NB4 (cell line): ENCODE data around the gene TMEM25.

Source experiments
- MYC ChIP-seq: IDR thresholded peaks from 2 replicates; pipeline ENCODE4 v1.6.1; 2011; ENCODE audit warnings: low read depth, low read length
- POLR2A ChIP-seq: IDR thresholded peaks from 2 replicates; pipeline ENCODE4 v1.6.1; 2011; ENCODE audit warnings: mild to moderate bottlenecking; ENCODE audit not compliant: insufficient read length; ENCODE audit errors: extremely low read depth
- TF ChIP-seq, protein P1 (sequence below): IDR thresholded peaks from one replicate; pipeline ENCODE4 v1.5.1; 2012; ENCODE audit warnings: low read depth, low read length
- TF ChIP-seq, protein P2 (sequence below): IDR thresholded peaks from 2 replicates; pipeline ENCODE4 v1.6.1; 2011; ENCODE audit warnings: low read depth, low read length

DNA sequence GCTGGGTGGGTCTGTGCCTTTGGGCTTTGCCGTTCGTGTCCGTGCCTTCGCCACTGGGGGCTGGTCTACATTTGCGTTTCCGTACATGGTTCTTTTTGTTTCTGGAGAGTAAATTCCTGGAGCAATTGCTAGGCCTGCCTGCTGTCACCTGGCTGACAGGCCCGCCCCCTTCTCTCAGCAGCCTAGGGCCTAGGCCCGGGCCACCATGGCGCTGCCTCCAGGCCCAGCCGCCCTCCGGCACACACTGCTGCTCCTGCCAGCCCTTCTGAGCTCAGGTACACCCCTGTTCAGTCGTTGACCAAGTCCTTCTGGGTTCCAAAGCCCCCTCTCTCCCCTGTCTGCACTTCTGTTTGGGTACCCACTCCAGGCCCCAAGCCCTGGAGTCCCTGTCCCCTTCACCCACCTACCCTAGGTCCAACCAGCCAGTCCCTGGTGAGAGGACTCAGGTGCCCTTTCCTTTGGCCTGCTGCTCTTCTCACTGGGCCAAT is 649 bp downstream of the TMEM25 start:
- TF ChIP-seq MYC (no peak), POLR2A (no peak)
- TF ChIP-seq, protein P1, sequence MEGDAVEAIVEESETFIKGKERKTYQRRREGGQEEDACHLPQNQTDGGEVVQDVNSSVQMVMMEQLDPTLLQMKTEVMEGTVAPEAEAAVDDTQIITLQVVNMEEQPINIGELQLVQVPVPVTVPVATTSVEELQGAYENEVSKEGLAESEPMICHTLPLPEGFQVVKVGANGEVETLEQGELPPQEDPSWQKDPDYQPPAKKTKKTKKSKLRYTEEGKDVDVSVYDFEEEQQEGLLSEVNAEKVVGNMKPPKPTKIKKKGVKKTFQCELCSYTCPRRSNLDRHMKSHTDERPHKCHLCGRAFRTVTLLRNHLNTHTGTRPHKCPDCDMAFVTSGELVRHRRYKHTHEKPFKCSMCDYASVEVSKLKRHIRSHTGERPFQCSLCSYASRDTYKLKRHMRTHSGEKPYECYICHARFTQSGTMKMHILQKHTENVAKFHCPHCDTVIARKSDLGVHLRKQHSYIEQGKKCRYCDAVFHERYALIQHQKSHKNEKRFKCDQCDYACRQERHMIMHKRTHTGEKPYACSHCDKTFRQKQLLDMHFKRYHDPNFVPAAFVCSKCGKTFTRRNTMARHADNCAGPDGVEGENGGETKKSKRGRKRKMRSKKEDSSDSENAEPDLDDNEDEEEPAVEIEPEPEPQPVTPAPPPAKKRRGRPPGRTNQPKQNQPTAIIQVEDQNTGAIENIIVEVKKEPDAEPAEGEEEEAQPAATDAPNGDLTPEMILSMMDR = no peak
- TF ChIP-seq, protein P2, sequence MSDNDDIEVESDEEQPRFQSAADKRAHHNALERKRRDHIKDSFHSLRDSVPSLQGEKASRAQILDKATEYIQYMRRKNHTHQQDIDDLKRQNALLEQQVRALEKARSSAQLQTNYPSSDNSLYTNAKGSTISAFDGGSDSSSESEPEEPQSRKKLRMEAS = no peak
